HG02571 (cell line): ENCODE data around the gene MMP15.
A peak's percentile ranks its signal among the peaks of the same experiment; 100 is the strongest.
"Not testable (repeated sequence)": the region's sequence is repeated elsewhere in the genome, so short reads cannot be mapped to it uniquely, and the experiment has no call there.

ENCODE experiments used
- ATAC-seq: cut with Tn5 transposase; IDR thresholded peaks from one replicate; pipeline ENCODE4 v1.9.1; 2021; ENCODE audit warnings: mild to moderate bottlenecking, moderate library complexity; ENCODE audit not compliant: unreplicated experiment

Gene MMP15

GRCh38 chr16:57996406-57997175 is 29.0 kb upstream of the MMP15 start:
- no peak for ATAC-seq

GRCh38 chr16:57997176-57997527 is 28.4 kb upstream of the MMP15 start:
- ATAC-seq = no peak

GRCh38 chr16:57997528-57998265 is 27.9 kb upstream of the MMP15 start:
- ATAC-seq = no peak

- no peak for ATAC-seq
Measured at GRCh38 chr16:57998486-57998885, 27.1 kb upstream of the MMP15 start.

- ATAC-seq = no peak
Measured at GRCh38 chr16:57998992-57999365, 26.6 kb upstream of the MMP15 start.

- no peak for ATAC-seq
Measured at GRCh38 chr16:57999366-57999970, 26.1 kb upstream of the MMP15 start.

GRCh38 chr16:57999971-58000705 is 25.4 kb upstream of the MMP15 start, which contains the start of gene ZNF319:
Gene ZNF319, minus strand, starts transcription at chr16:58000672. Its CDS starts 2,407 bp downstream, at chr16:57998265.
- ATAC-seq = peak; percentile 14

- ATAC-seq = peak; percentile 73
Measured at GRCh38 chr16:58000706-58001676, 24.6 kb upstream of the MMP15 start, which contains the start of gene USB1. Gene USB1, plus strand, starts transcription at chr16:58001407. Its CDS starts 77 bp downstream, at chr16:58001484.

- no peak for ATAC-seq
Measured at GRCh38 chr16:58001781-58002415, 23.7 kb upstream of the MMP15 start.

GRCh38 chr16:58002416-58002800 is 23.1 kb upstream of the MMP15 start:
- ATAC-seq = no peak

- no peak for ATAC-seq
Measured at GRCh38 chr16:58002936-58003335, 22.6 kb upstream of the MMP15 start.

- not testable (repeated sequence) for ATAC-seq
Measured at GRCh38 chr16:58004736-58005135, 20.8 kb upstream of the MMP15 start.

GRCh38 chr16:58009856-58010416 is 15.6 kb upstream of the MMP15 start:
- ATAC-seq = no peak

GRCh38 chr16:58010886-58011285 is 14.7 kb upstream of the MMP15 start:
- no peak for ATAC-seq

GRCh38 chr16:58011652-58012051 is 13.9 kb upstream of the MMP15 start:
- ATAC-seq = no peak

- no peak for ATAC-seq
Measured at GRCh38 chr16:58012481-58012880, 13.1 kb upstream of the MMP15 start.

GRCh38 chr16:58013201-58013956 is 12.2 kb upstream of the MMP15 start:
- ATAC-seq = no peak

GRCh38 chr16:58016840-58017446 is 8.6 kb upstream of the MMP15 start:
- no peak for ATAC-seq
